HepG2 (cell line): Measurements from ENCODE around the gene CCDC154. TPM values are rescaled to one million over a fixed set of nuclear protein-coding genes. Genes with fewer than 3 reads are reported as not detected.

Experiments
- ATAC-seq: fragments of 200-7000 bp; cut with Tn5 transposase; 3 replicates; pipeline ENCODE4 v1.9.1; 2020; ENCODE audit warnings: mild to moderate bottlenecking, moderate library complexity
- BruUV-seq: library from RNA; stranded (reverse); fragments of 400-500 nt; replicated peaks from 2 replicates; lab custom pipeline; 2021; lab: Mats Ljungman, UMichigan
- CTCF ChIA-PET: fragments of 300-600 bp; formaldehyde crosslinking; extraction: SDS; loops from one replicate; lab custom pipeline; 2021; ENCODE audit warnings: low total read pairs, inconsistent platforms, low intra/inter-chr PET ratio; lab: Yijun Ruan, JAX
- POLR2A ChIA-PET: fragments of 350-600 bp; sonication (Branson Sonifier 250); formaldehyde crosslinking; loops from one replicate; lab custom pipeline; 2020; ENCODE audit warnings: antibody characterized with exemption, inconsistent platforms; lab: Yijun Ruan, JAX
- DNase-seq: peaks from one replicate; pipeline ENCODE4 v3.0.0-alpha.2; 2015; ENCODE audit warnings: low spot score
- FAIRE-seq: peaks from 3 replicates; lab custom pipeline; 2011; peaks lifted over from hg19 to GRCh38; lab: Jason Lieb, UNC
- H2AFZ ChIP-seq: one replicate; pipeline ENCODE4 v1.6.1; 2011; ENCODE audit warnings: low read length, inconsistent platforms
- H3K27ac ChIP-seq: fragments of 300-600 bp; 3 replicates; pipeline ENCODE4 v1.8.0; 2011; ENCODE audit warnings: mixed run types, mild to moderate bottlenecking, mixed read lengths, low read length, inconsistent platforms; ENCODE audit not compliant: insufficient read depth; ENCODE audit errors: extremely low read length
- H3K27me3 ChIP-seq, 2 experiments: fragments of 200-600 bp in 1 of 2; 2 replicates in 1 of 2; 3 replicates in 1 of 2; pipeline versions ENCODE4 v1.6.0 to v1.8.0; 2011; ENCODE audit warnings: low read length in 2 of 2, mild to moderate bottlenecking in 2 of 2, moderate library complexity in 2 of 2, inconsistent platforms in 1 of 2; ENCODE audit not compliant: insufficient read depth in 2 of 2, control insufficient read depth in 1 of 2
- H3K36me3 ChIP-seq, 2 experiments: fragments of 200-600 bp in 1 of 2; replicated peaks in 1 of 2; 2 replicates in 1 of 2; 3 replicates in 1 of 2; pipeline versions ENCODE4 v1.5.1 to v1.8.0; 2011; ENCODE audit warnings: low read length in 2 of 2, inconsistent platforms in 1 of 2; ENCODE audit not compliant: insufficient read depth in 2 of 2, control insufficient read depth in 1 of 2
- H3K4me1 ChIP-seq: 2 replicates; pipeline ENCODE4 v1.5.1; 2012; ENCODE audit warnings: low read length, inconsistent platforms; ENCODE audit not compliant: insufficient read depth
- H3K4me2 ChIP-seq: 2 replicates; pipeline ENCODE4 v1.6.0; 2011; ENCODE audit warnings: low read depth, low read length, inconsistent platforms
- H3K4me3 ChIP-seq, 3 experiments: fragments of 200-600 bp in 1 of 3; sonication (generic), shearing (Covaris generic) in 1 of 3; replicated peaks in 1 of 3; 2 replicates each; pipeline ENCODE4 v1.5.1; 2011 to 2016; ENCODE audit warnings: low read length in 3 of 3, inconsistent platforms in 2 of 3, low read depth in 2 of 3, mild to moderate bottlenecking in 2 of 3, control low read depth in 1 of 3, mixed read lengths in 1 of 3; ENCODE audit not compliant: insufficient read depth in 1 of 3
- H3K79me2 ChIP-seq: one replicate; pipeline ENCODE4 v1.6.1; 2011; ENCODE audit warnings: low read length, inconsistent platforms; ENCODE audit not compliant: insufficient read depth
- H3K9ac ChIP-seq: 2 replicates; pipeline ENCODE4 v1.6.0; 2011; ENCODE audit warnings: mild to moderate bottlenecking, low read depth, low read length, inconsistent platforms; ENCODE audit not compliant: insufficient read depth
- H3K9me3 ChIP-seq: 2 replicates; pipeline ENCODE4 v1.5.1; 2012; ENCODE audit warnings: mild to moderate bottlenecking, low read length
- H4K20me1 ChIP-seq: 2 replicates; pipeline ENCODE4 v1.6.0; 2011; ENCODE audit warnings: inconsistent platforms, mild to moderate bottlenecking, low read length, moderate library complexity; ENCODE audit not compliant: insufficient read depth
- CERS6 ChIP-seq: sonication (generic); formaldehyde crosslinking; IDR thresholded peaks from 2 replicates; pipeline ENCODE4 v1.5.0; 2020; ENCODE audit warnings: missing genetic modification reagents
- CTCF ChIP-seq: sonication (generic); formaldehyde crosslinking; IDR thresholded peaks from 2 replicates; pipeline ENCODE4 v1.5.0; 2020; ENCODE audit warnings: mild to moderate bottlenecking, missing genetic modification reagents, moderate library complexity
- HMG20A ChIP-seq: IDR thresholded peaks from 2 replicates; pipeline ENCODE4 v1.6.1; 2016; ENCODE audit warnings: borderline replicate concordance
- RBFOX2 ChIP-seq: fragments of 200-400 bp; formaldehyde crosslinking; IDR thresholded peaks from 2 replicates; pipeline ENCODE4 v1.6.1; 2017; ENCODE audit warnings: low read depth, mild to moderate bottlenecking, low read length
- SMYD3 ChIP-seq: sonication (generic); formaldehyde crosslinking; IDR thresholded peaks from 2 replicates; pipeline ENCODE4 v1.8.1; 2023; ENCODE audit warnings: mild to moderate bottlenecking, missing genetic modification reagents
- SSRP1 ChIP-seq: IDR thresholded peaks from 2 replicates; pipeline ENCODE4 v1.6.1; 2016; ENCODE audit warnings: control low read depth
- YEATS2 ChIP-seq: sonication (generic); formaldehyde crosslinking; IDR thresholded peaks from 2 replicates; pipeline ENCODE4 v1.4.0; 2020; ENCODE audit warnings: missing genetic modification reagents, borderline replicate concordance
- ZBTB2 ChIP-seq: sonication (generic); formaldehyde crosslinking; IDR thresholded peaks from 2 replicates; pipeline ENCODE4 v1.8.0; 2022; ENCODE audit warnings: low read depth, missing genetic modification reagents
- ZC3H4 ChIP-seq: sonication (generic); formaldehyde crosslinking; IDR thresholded peaks from 2 replicates; pipeline ENCODE4 v1.4.0; 2020; ENCODE audit warnings: missing genetic modification reagents, borderline replicate concordance
- ZNF672 ChIP-seq: sonication (generic); formaldehyde crosslinking; IDR thresholded peaks from 2 replicates; pipeline ENCODE4 v1.8.1; 2022; ENCODE audit warnings: missing genetic modification reagents
- ZNF772 ChIP-seq: sonication (generic); formaldehyde crosslinking; IDR thresholded peaks from 2 replicates; pipeline ENCODE4 v1.5.0; 2020; ENCODE audit warnings: mild to moderate bottlenecking, missing genetic modification reagents
- ZNF83 ChIP-seq: sonication (generic); formaldehyde crosslinking; IDR thresholded peaks from 2 replicates; pipeline ENCODE4 v1.4.0; 2020; ENCODE audit warnings: missing genetic modification reagents, mild to moderate bottlenecking, borderline replicate concordance
- WGBS: methylation state at CpG from one replicate; pipeline ENCODE4 v1.1.6; 2017; ENCODE audit warnings: low lambda C conversion rate; 5-methylcytosine and 5-hydroxymethylcytosine counted together
- in situ Hi-C: cut with HindIII; loops from 2 replicates; pipeline ENCODE4 v1.10.0; 2017; ENCODE audit warnings: low pct_unique_long_range_greater_than_20kb; ENCODE audit not compliant: extremely low pct_ligation_motif_present
- intact Hi-C: fragments of 100-400 bp; cut with micrococcal nuclease; formaldehyde crosslinking; loops from one replicate; pipeline ENCODE4 v1.10.0; 2022; ENCODE audit not compliant: unreplicated experiment
- polyA plus RNA-seq, 8 experiments: library from polyadenylated mRNA; depleted of rRNA in 3 of 8; stranded (reverse) in 7 of 8; unstranded in 1 of 8; fragments of >200 nt; fragmentation: Illumina TruSeq in 4 of 8; extraction: Trizol in 4 of 8; gene quantifications; 2 replicates each; pipeline versions ENCODE4 v1.2.1 to v1.2.3, GENCODE V29; 2011 to 2016; ENCODE audit warnings: low read depth in 4 of 8, missing spikeins in 1 of 8, mixed read lengths in 1 of 8; ENCODE audit not compliant: insufficient read depth in 1 of 8
- total RNA-seq, 5 experiments: library from RNA; depleted of rRNA; stranded (reverse); fragments of >200 nt; fragmentation: Illumina TruSeq; extraction: Trizol; gene quantifications; 2 replicates each; pipeline ENCODE4 v1.2.3, GENCODE V29; 2016; ENCODE audit warnings: low read depth in 1 of 5
- TF ChIP-seq, protein P1 (sequence below): sonication (generic); formaldehyde crosslinking; IDR thresholded peaks from 2 replicates; pipeline ENCODE4 v1.4.0; 2020; ENCODE audit warnings: missing genetic modification reagents

The CCDC154 gene
- total and polyA plus RNA-seq, 2 of the 13 experiments (the other 11 are each of a cell fraction or from before 2014, with no cell fraction given), result 0.92 to 1.5 TPM

GRCh38 chr16:1401061-1401757 is 43.1 kb downstream of the CCDC154 start:
- intact Hi-C loops, result no loop called here
- Histone ChIP-seq H3K9ac (no peak overlapping the region), H3K79me2 (no peaks in the 10 kb centered on the region), H3K36me3 (peaks cover 10 to 11% of the 10 kb centered on the region in 2 experiments; a peak in 4 of 5 replicates), H3K4me1 (no peaks in the 10 kb centered on the region), H3K9me3 (no peaks in the 10 kb centered on the region), H3K4me2 (no peak overlapping the region), H3K4me3 (no peak overlapping the region), H4K20me1 (no peaks in the 10 kb centered on the region), H3K27ac (no peak overlapping the region), H3K27me3 (no peaks in the 10 kb centered on the region), H2AFZ (no peak overlapping the region)
- WGBS, result 94% methylated on average over 22 of the region's 29 CpGs
- in situ Hi-C loops, result no loop called here
- DNase-seq, result no peak
- ATAC-seq, result no peak
- CTCF ChIA-PET, result no interaction called here
- 0 out of 2 replicates have a peak, but pooled peaks have one; percentile 21 for TF ChIP-seq RBFOX2
- TF ChIP-seq ZNF83, result no peak
- no peak for TF ChIP-seq CERS6 (CRISPR knock-in tag)
- TF ChIP-seq, protein P1, sequence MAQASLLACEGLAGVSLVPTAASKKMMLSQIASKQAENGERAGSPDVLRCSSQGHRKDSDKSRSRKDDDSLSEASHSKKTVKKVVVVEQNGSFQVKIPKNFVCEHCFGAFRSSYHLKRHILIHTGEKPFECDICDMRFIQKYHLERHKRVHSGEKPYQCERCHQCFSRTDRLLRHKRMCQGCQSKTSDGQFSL, result 0 out of 2 replicates have a peak, but pooled peaks have one; percentile 65
- no peak for TF ChIP-seq ZNF772 (CRISPR knock-in tag)
- no peak for TF ChIP-seq SSRP1
- TF ChIP-seq HMG20A (CRISPR knock-in tag), result no peak
- no peak for TF ChIP-seq ZBTB2 (CRISPR knock-in tag)
- no peak for TF ChIP-seq ZNF672 (CRISPR knock-in tag)
- no peak for TF ChIP-seq YEATS2 (CRISPR knock-in tag)
- TF ChIP-seq CTCF (CRISPR knock-in tag), result 0 out of 2 replicates have a peak, but pooled peaks have one; percentile 10
- no peak for TF ChIP-seq SMYD3 (CRISPR knock-in tag)
- no peak for TF ChIP-seq ZC3H4
- no TSS peak for BruUV-seq
- no peak for FAIRE-seq
- POLR2A ChIA-PET, result interaction anchor here (0.6 kb wide), 1 partner anchor 211 kb away, joined by 3 read pairs; the partner anchor contains the start of genes CRAMP1 and IFT140
